ENCODE data around the gene QPRT. TPM values are rescaled to one million over a fixed set of nuclear protein-coding genes. Genes with fewer than 3 reads are reported as not detected.

The QPRT gene
- total RNA-seq, 1 donor from 2014 or later = 1.0 TPM

Other genes with a start within 250 kb of the QPRT start
- gene BOLA2, start 224.8 kb upstream of the QPRT start, total RNA-seq = 28.9 and 32.7 TPM in 2 replicates
- gene SLX1B, start 224.6 kb upstream of the QPRT start, total RNA-seq = 31.3 and 33.4 TPM in 2 replicates
- 18.1 and 18.4 TPM in 2 replicates for gene SULT1A4, start 219.3 kb upstream of the QPRT start, total RNA-seq
- gene NPIPB12, start 172.8 kb upstream of the QPRT start, total RNA-seq = 17.6 and 45.1 TPM in 2 replicates
- gene SPN, start 15.9 kb upstream of the QPRT start, total RNA-seq = not detected in 2 replicates
- not detected in 2 replicates for gene C16orf54, start 66.8 kb downstream of the QPRT start, total RNA-seq
- gene ZG16, start 99.1 kb downstream of the QPRT start, total RNA-seq = not detected in 2 replicates
- 26.7 and 76.9 TPM in 2 replicates for gene KIF22, start 111.6 kb downstream of the QPRT start, total RNA-seq
- gene MAZ, start 127.3 kb downstream of the QPRT start, total RNA-seq = 130 and 265 TPM in 2 replicates
- 0.68 TPM in 1 of 2 replicates, not detected in the other for gene PRRT2, start 133.0 kb downstream of the QPRT start, total RNA-seq
- 23.5 and 30.1 TPM in 2 replicates for gene PAGR1, start 137.0 kb downstream of the QPRT start, total RNA-seq
- gene MVP, start 141.3 kb downstream of the QPRT start, total RNA-seq = 222 and 262 TPM in 2 replicates
- gene CDIPT, start 184.0 kb downstream of the QPRT start, total RNA-seq = 107 and 117 TPM in 2 replicates
- 0.68 and 2.2 TPM in 2 replicates for gene SEZ6L2, start 220.4 kb downstream of the QPRT start, total RNA-seq
- 0.47 TPM in 1 of 2 replicates, not detected in the other for gene ASPHD1, start 221.3 kb downstream of the QPRT start, total RNA-seq
- 7.7 and 15.7 TPM in 2 replicates for gene KCTD13, start 247.0 kb downstream of the QPRT start, total RNA-seq

Measured in dermis blood vessel endothelial cell (primary cell).